Midbrain (tissue), 1 donor: ENCODE measurements around the gene SETD7.
A peak's percentile ranks its signal among the peaks of the same experiment; 100 is the strongest.
"Not testable (repeated sequence)": the region's sequence is repeated elsewhere in the genome, so short reads cannot be mapped to it uniquely, and the experiment has no call there.

Experiments
- DNase-seq: peaks from one replicate; lab custom pipeline; 2025; lab: John Stamatoyannopoulos, UW

Gene SETD7

DNA sequence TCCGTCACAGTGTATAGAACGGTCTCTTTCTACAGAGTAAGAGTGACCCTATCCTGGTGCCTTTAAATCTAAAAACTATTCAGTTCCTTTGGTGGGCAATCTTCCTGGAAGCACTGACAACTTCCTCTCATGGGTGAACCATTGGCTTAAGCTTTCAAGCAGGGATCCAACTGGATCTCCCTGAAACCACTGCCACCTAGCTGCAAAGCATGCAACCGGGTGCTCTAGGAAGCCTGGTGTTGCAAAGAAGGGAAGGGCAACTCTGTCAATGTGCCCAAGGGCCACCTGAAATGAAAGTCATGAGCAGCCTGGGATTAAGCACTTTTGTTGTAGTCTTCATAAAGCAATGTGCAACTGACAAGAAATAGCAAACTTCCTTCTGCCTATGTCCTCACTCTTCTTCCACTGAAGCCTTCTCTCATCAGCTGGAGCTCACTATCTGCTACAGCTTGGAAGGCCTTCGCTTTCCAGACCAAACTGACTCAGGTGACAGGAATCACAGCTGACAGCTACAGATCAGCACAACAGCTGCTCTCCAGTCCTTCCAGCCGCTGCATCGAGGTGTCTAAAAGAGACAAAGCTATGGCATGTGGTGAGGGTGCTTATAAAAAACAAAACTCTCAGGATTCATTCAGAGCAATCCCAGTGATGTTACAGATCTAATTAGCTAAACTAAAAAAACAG, 46.1 kb downstream of the SETD7 start:
- DNase-seq, result peak; percentile 31

DNA sequence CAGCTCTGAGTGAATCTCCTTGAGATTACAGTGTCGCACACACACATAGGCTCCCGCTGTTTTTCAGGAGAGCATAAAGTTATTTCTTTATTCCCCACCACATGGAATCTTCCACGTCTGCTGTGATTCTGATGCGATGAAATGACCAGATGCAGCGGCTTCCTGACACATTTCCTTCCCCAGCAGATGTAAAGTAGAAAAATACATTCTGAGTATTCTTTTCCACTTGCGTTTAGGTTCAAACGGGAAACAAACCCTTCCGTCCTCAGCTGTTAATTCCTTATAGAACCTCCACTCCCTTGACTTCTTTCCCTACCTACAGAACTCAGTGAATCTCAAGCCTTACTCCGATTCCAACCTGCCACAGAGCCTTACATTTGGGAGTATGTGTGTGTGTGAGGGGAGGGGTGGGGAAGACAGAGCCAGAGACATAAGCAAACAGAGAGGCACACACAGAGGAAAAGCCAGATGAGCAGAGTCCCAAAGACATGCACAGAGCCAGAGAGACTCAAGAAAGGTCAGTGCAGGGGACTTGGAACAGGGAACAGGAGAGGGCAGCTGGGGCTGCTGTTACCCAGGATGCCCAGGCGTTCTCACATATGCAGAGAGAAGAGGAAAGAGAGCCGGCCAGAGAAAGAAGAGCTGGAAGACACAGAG, 47.3 kb downstream of the SETD7 start:
- no peak for DNase-seq

DNA sequence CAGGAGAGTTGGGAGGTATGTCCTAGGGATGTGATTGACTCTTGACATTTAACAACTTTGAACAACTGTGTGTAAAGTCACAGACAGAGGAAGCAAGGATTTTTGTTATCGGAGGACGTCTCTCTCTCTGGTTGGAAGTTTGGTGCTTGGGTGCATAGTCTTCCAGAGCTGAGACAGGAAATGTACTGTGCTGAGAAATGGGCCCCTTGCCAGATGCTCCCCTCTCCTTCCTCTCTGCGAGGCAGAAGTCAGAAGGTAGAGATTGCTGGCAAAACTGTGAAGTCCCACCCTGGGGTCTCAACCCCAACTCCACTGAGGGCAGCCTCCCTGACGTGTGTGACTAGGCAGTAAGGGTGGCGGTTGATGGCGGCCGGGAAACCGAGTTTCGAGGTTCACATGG, 49.2 kb downstream of the SETD7 start:
- DNase-seq, result no peak

DNA sequence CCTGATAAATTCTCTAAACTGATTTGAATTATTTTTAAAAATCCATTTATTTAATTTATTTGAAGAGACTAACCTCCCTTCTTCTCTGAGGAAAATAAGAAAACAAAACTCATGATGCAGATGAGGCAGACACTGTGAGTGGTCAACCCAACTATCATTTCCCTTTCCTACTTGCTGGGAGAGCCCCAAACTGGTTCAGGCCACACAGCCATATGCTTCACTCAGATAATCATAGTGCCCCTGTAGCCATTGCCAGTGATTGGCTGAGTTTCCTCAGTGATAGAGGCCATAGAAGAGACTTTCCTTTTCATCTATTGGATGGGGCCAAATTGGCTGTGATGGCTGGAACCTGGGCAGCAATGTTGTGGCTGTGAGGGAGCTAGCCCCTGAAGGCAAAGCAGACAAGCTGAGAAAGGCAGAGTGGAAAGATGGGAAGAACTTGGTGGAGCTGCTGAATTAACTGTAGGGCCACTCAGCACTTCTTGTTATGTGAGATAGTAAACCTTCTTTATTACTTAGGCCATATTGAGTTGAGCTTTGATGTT, 52.3 kb downstream of the SETD7 start:
- no peak for DNase-seq

DNA sequence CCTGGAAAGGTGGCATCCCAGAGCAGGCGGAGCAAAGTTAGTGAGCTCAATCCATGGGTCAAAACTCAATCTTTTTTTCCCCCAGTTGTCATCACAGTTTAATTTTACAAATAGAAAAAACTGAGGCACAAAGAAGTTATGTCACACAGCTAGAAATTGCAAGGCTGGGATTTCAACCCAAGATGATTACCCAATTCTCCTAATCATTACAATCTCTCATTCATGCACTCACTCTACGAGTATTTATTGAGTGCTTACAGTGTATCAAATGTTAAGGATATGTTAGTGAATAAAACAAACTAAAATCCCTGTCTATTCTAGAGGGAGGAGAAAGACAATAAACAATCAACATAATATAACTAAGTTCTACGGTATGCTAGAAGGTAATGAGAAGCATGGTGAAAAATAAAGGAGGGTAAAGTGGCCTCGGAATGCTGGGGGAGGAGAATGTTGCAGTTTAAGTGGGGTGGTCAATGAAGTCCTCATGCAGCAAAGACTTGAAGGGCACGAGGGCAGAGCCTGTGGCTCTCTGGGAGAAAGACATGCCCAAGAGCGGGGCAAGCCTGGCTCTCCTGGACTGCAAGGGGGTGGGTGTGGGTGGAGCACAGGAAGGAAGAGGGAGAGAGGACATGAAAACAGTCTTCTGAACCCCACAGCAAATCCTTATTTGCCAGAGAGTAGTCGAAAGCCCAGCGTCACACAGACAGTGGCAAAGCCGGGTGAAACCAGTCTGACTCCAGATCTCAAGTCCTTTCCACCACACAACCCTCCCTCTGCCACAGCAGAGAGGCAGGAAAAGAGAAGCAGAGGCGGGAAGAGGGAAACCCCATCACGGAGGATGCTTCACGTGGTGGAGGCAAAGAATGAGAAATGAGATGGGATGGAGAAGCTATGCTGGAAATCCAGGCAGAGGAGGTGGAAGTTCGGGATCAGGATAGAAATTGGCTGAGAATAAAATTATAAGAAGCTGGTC, 53.8 kb downstream of the SETD7 start:
- DNase-seq, result no peak

DNA sequence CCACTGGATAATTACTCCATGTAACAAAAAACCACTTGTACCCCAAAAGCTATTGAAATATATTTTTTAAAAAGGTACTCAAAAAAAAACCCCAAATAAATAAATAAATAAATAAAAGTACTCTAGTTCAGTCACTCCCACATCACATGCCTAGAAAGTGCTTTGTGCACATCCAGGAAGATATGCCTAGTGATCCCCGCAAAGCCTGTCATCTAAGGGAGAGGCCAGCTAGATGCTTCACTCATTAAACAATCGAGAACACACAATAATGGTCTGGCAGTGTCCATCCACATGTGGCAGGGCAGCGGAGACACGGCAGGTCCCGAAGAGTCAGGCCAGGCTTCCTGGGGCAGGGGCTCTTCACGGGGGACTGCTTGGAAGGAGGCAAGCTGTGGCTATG, 54.5 kb downstream of the SETD7 start:
- DNase-seq, result no peak

DNA sequence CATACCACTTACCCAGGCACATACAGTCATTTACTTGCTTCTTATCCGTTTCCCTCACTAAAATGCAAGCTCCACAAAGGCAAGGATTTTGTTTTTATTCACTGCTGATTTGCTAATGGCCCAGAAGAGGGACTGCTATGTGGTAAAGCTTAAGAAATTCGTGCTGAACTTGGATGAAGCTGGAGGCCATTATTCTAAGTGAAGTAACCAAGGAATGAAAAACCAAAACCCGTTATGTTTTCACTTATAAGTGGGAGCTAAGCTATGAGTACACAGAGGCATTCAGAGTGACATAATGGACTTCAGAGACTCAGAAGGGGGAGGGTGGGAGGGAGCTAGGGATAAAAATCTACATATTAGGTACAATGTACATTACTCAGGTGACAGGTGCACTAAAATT, 54.9 kb downstream of the SETD7 start:
- no peak for DNase-seq

DNA sequence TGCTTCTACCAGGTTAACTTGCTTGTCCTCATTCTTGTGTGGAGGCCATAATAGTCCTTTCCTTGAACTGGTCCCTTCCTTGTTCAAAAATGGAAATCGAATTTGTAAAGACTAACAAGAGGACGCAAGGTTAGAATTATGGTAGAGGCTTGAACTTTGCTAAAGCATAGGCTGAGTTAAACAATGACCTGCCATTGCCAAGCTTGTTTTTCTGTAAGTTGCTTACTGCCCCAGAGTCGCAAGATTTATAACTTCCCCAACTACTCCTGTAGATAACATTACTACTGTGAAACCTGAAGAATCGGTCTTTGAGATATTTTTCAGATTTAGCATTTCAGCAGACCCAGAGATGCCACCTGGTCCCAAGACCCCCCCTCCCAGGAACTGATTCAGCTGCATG, 56.8 kb downstream of the SETD7 start:
- DNase-seq, result no peak

DNA sequence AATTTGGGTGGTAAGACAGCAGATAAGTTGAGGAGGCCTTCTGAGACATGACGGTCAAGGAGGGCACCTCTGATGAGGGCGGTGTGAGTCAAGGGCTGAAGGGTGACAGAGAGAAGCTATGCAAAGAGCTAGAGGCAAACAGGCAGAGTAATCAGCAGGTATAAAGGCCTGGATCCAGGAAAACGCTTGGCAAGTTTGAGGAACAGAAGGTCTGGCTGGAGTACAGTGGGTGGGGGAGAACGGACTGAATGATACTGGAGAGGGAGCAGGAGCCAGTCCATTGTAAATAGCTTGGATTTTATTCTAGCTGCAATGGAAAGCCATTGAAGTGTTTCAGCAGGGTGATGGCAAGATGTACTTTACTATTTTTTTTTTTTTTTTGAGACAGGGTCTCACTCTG, 62.8 kb downstream of the SETD7 start:
- no peak for DNase-seq

DNA sequence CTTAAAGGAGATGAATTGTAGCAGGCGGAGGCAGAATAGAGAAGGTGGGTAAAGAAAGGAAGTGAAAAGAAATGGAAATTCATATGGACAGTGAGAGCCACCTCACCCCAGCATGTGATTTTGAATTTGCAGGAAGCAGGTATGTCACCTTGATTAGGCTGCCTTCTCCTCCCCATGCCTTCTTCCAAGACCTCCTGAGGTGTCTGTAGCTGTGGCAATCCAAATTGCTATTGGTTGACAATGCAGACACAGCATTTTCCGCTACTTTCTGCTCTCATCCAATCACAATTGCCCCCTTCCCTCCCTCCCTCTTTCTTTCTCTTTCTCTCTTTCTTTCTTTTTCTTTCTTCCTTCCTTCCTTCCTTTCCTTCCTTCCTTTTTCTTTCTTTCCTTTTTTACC, 63.6 kb downstream of the SETD7 start:
- no peak for DNase-seq

DNA sequence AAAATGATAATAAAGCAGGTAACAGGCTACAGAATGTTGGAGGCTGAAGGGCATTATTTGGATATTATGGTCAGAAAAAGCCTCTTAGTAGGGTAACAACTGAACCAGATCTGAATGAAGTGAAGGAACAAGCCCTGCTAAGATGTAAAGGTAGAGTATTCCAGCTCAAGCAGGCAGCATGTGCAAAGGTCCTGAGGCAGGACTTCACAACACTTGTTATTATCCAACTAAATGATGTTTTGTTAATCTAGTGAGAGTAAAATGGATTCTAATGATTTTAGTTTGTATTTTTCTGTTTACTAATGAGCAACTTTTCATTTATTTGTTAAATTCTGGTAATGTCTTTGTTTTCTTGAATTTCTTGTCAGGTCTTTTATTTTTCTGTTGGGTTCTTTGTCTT, 66.4 kb downstream of the SETD7 start:
- DNase-seq, result no peak

DNA sequence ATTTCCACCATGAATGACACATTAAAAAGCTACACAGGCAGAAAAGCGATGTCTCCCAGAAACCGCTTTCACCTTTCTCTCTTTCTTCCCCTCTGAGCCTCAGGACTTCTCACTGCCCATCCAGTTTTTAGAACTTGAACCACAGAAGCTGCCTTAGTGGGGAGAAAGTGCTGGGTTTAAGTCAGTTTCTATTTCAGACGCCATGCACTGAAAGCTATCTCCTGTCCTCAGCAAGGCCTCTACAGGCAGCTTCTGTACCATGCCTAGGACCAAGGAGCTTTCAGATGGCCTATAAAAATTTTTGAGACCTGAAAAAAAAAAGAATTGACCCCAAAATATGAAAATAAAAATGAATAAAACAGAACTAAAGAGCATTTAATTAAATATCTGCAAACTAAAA, 67.6 kb downstream of the SETD7 start:
- no peak for DNase-seq

DNA sequence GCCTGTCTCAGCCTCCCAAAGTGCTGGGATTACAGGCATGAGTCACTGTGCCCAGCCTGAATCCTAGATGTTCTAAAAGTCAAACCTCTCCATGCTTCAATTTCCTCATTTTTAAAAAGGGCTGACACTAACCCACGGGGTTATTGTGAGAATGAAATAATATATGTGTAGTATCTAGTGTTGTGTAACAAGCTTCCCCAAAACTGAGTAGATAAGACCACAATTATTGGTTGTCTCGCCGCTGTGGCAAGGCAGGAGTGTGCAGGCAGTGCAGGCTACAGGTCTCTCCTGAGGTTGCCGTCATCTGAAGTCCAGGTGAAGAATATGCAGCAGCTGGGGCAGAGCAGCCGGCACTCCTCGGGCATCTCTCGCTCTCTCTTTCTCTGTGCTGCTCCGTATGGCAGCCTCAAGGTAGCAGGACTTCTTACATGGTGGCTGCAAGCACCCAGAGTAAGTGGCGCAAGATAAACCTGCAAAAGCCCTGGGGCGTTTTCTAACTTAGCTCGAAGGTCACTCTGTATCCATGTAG, 71.2 kb downstream of the SETD7 start:
- no peak for DNase-seq

DNA sequence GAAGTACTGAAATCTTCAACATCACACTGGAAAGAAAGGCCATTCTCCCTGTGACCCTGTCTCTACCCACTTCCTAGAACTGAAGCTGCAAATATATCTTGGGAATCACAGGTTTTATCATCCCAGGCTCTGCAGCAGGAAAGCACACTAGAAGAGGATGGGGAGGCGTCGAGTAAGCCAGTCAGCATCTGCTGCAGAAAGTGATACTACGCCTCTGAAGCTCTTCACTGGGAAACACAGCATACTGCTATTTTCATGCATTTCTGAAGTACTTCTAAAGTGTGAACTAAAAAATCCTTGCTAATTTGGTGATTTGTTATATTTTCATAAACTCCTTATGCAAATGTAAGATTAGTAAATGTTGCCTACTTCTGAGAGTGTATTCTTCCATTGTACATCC, 73.0 kb downstream of the SETD7 start:
- no peak for DNase-seq

DNA sequence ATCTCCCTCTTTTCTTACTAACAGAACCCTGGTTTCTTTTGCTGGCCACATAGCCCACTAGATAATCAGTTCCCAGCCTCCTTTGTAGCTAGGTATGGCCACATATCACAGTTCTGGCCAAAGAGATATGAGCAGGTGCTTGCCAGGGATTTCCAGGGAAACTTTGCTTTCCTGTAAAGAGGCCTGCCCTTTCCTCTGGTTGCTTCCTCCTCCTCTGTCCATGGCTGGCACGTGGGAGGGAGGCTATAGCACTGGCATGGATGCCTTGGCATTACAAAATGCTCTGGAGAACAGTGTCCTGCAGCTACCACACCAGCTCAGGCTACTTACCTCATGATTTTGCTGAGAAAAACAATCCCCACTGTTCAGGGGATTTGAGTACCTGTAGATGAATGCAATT, 74.6 kb downstream of the SETD7 start:
- no peak for DNase-seq

DNA sequence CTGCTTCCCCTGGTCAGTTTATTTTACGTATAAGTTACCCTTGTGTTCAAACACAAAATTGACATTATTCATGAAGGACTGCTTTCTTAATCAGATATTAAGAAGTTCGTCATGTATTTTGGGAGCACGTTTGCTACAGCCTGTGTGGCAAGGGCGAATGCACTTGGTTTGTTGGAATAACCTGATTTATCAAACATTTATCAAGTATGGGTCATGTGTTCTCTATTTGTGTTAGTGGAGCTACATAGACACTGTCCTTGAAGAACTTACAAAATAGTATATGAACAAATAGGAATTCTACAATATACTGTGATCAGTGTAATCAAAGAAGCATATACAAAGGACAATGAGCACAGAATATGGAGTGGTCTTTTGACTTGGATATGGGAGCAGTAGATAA, 79.7 kb downstream of the SETD7 start:
- DNase-seq, result no peak

DNA sequence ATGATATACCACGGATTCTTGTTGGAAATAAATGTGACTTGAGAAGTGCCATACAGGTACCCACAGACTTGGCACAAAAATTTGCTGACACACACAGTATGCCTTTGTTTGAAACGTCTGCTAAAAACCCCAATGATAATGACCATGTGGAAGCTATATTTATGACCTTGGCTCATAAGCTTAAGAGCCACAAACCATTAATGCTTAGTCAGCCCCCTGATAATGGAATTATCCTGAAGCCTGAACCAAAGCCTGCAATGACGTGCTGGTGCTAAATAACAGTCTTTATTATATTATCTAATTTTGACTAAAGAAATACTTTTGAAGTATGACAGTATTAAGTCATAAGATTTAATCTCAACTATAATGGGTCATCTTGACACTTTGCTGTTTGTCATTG, 83.2 kb downstream of the SETD7 start:
- no peak for DNase-seq

DNA sequence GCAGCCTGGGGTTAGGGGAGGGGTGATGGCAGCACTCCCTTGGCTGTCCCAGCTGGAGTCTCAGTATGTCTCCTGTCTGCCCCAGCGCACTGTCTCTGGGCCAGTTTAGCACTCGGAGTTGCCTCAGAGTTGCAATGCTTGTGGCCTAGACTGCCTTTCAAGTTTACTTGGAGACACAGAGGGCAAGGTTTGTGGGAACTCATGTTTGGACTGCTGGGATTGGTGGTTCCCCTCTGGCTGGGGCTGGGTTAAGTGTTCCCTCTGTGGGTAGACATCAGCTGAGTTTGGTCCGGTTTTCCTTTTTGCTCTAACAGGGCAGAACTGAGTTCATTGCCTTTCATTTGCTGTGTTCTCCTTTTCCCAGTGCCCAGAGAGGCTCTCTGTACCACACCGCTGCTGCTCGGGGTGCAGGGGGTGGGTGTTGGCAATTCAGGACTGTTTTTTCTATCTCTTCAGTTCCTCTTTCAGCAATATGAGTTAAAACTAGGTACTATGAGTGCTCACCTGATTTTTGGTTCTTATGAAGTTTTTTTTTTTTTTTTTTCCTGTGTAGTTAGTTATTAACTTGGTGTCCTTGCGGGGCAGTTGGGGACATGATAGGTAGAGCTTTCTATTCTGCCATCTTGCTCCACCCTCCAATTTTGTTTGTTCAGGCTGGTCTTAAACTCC, 84.9 kb downstream of the SETD7 start:
- DNase-seq, result no peak

DNA sequence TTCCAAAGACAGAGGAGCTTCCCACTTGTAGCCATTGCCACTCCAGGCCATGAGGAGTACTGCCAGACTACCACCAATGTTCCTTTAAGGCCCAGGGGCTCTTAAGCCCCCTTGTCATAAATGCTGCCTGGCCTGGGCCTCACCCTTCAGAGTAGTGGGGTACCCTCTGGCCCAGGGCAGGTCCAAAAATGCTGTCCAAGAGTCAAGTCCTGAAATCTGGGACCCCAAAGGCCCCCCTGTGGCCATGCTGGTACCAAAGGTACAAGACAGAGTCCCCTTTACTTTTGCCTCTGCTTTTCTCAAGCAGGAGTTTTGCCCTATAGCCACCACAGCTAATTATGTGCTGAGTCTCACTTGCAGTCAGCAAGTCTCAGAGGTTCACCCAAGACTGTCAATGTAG, 85.7 kb downstream of the SETD7 start:
- DNase-seq, result no peak

DNA sequence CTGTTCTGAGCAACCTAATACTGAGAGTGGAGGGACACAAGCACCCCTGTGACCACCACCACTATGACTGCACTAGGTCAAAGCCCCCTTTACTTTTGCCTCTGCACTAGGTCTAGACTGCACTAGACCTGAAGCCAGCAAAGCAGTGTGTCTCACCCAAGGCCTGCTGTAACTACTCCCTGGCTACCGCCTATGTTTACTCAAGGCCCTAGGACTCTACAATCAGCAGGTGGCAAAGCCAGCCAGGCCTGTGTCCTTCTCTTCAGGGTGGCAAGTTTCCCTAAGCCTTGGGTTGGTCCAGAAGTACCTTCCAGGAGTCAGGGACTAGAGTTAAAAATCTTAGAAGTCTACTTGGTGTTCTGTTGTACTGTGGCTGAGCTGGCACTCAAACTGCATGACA, 86.2 kb downstream of the SETD7 start:
- DNase-seq, result no peak

DNA sequence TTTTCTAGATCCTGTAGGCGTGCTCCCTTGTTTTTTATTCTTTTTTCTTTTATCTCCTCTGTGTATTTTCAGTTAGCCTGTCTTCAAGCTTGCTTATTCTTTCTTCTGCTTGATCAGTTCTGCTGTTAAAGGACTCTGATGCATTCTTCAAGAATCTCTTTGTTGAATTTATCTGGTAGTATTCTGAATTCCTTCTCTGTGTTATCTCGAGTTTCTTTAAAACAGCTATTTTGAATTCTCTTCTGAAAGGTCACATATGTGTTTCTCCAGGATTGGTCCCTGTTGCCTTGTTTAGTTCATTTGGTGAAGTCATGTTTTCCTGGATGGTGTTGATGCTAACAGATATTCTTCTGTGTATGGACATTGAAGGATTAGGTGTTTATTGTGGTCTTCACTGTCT, 86.8 kb downstream of the SETD7 start:
- DNase-seq, result no peak

DNA sequence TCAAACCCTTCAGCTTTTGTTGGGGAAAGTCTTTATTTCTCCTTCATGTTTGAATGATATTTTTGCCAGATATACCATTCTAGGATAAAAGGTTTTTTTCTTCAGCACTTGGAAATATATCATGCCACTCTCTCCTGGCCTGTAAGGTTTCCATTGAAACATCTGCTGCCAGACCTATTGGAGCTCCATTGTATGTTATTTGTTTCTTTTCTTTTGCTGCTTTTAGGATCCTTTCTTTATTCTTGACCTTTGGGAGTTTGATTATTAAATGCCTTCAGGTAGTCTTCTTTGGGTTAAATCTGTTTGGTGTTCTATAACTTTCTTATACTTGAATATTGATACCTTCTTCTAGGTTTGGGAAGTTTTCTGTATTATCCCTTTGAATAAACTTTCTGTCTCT, 87.3 kb downstream of the SETD7 start:
- not testable (repeated sequence) for DNase-seq
